ENCODE data around the gene WDR93. TPM values are rescaled to one million over a fixed set of nuclear protein-coding genes. Genes with fewer than 3 reads are reported as not detected.

WDR93 gene
- total RNA-seq, 1 experiment from 2014 or later: 0.16 TPM

DNA sequence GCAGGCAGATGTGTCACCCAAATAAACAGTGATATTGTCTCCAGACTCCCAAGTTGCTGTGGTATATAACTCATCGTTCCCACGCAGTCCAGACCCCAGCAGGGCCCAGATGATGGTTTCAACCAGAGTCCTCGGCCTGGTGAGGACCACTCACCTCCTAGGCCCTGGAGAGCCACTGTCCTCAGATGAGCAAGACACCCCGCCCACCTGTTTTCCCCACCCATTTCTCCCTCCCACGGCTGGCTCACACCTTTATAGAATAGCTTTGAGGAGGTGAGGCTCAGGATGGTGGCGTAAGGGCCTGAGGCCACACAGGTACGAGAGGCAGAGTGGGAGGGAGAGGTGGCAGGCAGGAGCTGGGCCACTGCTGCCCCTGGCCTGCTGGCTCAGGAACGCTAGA, 53.0 kb downstream of the WDR93 start:
- Histone ChIP-seq H3K36me3 (ENCODE audit: control insufficient read depth, insufficient read depth, low read length) (no peaks in the 10 kb centered on the region), H3K9me3 (no peaks in the 10 kb centered on the region), H3K4me1 (no peaks in the 10 kb centered on the region), H3K4me3 (ENCODE audit: low read depth, low read length) (no peak overlapping the region), H3K27me3 (replicated peaks; ENCODE audit: control insufficient read depth, insufficient read depth, low read length) (no peaks in the 10 kb centered on the region)
- peaks cover 3% of the 10 kb centered on the region for H3K27me3 Mint-ChIP-seq (ENCODE audit: insufficient read depth, unreplicated experiment)
- no peaks in the 10 kb centered on the region for H3K36me3 Mint-ChIP-seq (ENCODE audit: insufficient read depth, unreplicated experiment)
- H3K27ac Mint-ChIP-seq (ENCODE audit: unreplicated experiment): no peak overlapping the region
- DNase-seq: no peak
- intact Hi-C loops (cut with micrococcal nuclease; ENCODE audit: unreplicated experiment): loop anchor here (5.0 kb wide), 1 partner anchor 344 kb away; no protein-coding TSS in a partner anchor
- TF ChIP-seq, protein P1, sequence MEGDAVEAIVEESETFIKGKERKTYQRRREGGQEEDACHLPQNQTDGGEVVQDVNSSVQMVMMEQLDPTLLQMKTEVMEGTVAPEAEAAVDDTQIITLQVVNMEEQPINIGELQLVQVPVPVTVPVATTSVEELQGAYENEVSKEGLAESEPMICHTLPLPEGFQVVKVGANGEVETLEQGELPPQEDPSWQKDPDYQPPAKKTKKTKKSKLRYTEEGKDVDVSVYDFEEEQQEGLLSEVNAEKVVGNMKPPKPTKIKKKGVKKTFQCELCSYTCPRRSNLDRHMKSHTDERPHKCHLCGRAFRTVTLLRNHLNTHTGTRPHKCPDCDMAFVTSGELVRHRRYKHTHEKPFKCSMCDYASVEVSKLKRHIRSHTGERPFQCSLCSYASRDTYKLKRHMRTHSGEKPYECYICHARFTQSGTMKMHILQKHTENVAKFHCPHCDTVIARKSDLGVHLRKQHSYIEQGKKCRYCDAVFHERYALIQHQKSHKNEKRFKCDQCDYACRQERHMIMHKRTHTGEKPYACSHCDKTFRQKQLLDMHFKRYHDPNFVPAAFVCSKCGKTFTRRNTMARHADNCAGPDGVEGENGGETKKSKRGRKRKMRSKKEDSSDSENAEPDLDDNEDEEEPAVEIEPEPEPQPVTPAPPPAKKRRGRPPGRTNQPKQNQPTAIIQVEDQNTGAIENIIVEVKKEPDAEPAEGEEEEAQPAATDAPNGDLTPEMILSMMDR (IDR thresholded peaks at IDR 0.05; ENCODE audit: insufficient read depth in 1 of 2, low read depth in 1 of 2, low read length in 1 of 2, severe bottlenecking in 1 of 2, unreplicated experiment in 1 of 2): no peak
- H3K4me3 Mint-ChIP-seq (ENCODE audit: unreplicated experiment): no peak overlapping the region
- no peaks in the 10 kb centered on the region for H3K4me1 Mint-ChIP-seq (ENCODE audit: low read depth, unreplicated experiment)
- ChIA-PET CTCF (no interaction called here), POLR2A (no interaction called here)
- BruUV-seq (replicated peaks): no TSS peak
- no peaks in the 10 kb centered on the region for H3K9me3 Mint-ChIP-seq (ENCODE audit: unreplicated experiment)

DNA sequence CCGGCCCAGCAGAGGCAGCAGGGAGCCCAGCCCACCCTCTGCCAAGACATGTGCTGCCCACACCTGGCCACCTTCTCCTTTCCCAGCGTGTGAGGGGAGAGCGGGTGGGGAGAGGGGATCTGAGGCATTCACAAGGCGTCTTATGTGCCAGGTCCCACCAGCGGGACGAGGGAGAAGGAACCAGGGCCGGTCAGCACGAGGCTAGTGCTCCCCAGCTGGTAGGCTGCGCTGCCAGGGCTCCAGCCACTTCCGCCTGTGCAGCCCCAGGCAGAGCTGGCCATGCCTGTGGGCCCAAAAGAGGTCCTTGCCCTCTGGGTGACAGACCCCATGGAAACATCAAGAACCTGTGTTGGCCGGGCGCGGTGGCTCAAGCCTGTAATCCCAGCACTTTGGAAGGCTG, 54.5 kb downstream of the WDR93 start:
- Mint-ChIP-seq H3K27ac (ENCODE audit: unreplicated experiment) (no peak overlapping the region), H3K4me3 (ENCODE audit: unreplicated experiment) (no peak overlapping the region), H3K36me3 (ENCODE audit: insufficient read depth, unreplicated experiment) (no peaks in the 10 kb centered on the region), H3K9me3 (ENCODE audit: unreplicated experiment) (no peaks in the 10 kb centered on the region), H3K4me1 (ENCODE audit: low read depth, unreplicated experiment) (no peaks in the 10 kb centered on the region), H3K27me3 (ENCODE audit: insufficient read depth, unreplicated experiment) (peaks cover 3% of the 10 kb centered on the region)
- H3K36me3 ChIP-seq (ENCODE audit: control insufficient read depth, insufficient read depth, low read length): no peaks in the 10 kb centered on the region
- no peaks in the 10 kb centered on the region for H3K9me3 ChIP-seq
- DNase-seq: no peak
- intact Hi-C loops (cut with micrococcal nuclease; ENCODE audit: unreplicated experiment): no loop called here
- no TSS peak for BruUV-seq (replicated peaks)
- H3K27me3 ChIP-seq (replicated peaks; ENCODE audit: control insufficient read depth, insufficient read depth, low read length): no peaks in the 10 kb centered on the region
- H3K4me1 ChIP-seq: no peaks in the 10 kb centered on the region; the same call in 1 of the 2 replicates
- POLR2A ChIA-PET: no interaction called here
- no peak overlapping the region for H3K4me3 ChIP-seq (ENCODE audit: low read depth, low read length)
- CTCF ChIA-PET: no interaction called here
- TF ChIP-seq, protein P1 (IDR thresholded peaks at IDR 0.05; ENCODE audit: insufficient read depth in 1 of 2, low read depth in 1 of 2, low read length in 1 of 2, severe bottlenecking in 1 of 2, unreplicated experiment in 1 of 2): no peak

DNA sequence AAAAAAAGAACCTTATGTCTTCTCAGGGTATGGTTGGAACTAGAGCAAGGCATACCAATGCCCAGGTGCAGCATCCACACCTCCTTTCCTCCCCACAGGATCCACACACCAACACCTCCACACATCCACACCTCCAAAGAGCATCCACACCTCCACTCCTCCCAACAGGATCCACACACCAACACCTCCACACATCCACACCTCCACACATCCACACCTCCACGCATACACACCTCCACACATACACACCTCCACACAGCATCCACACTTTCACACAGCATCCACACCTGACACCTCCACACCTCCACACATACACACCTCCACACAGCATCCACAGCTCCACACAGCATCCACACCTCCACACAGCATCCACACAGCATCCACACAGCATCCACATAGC, 55.2 kb downstream of the WDR93 start:
- no peaks in the 10 kb centered on the region for H3K36me3 ChIP-seq (ENCODE audit: control insufficient read depth, insufficient read depth, low read length)
- H3K27me3 Mint-ChIP-seq (ENCODE audit: insufficient read depth, unreplicated experiment): peaks cover 3% of the 10 kb centered on the region
- H3K36me3 Mint-ChIP-seq (ENCODE audit: insufficient read depth, unreplicated experiment): no peaks in the 10 kb centered on the region
- H3K4me3 Mint-ChIP-seq (ENCODE audit: unreplicated experiment): no peak overlapping the region
- H3K4me1 Mint-ChIP-seq (ENCODE audit: low read depth, unreplicated experiment): no peaks in the 10 kb centered on the region
- H3K9me3 Mint-ChIP-seq (ENCODE audit: unreplicated experiment): no peaks in the 10 kb centered on the region
- no peak overlapping the region for H3K4me3 ChIP-seq (ENCODE audit: low read depth, low read length)
- intact Hi-C loops (cut with micrococcal nuclease; ENCODE audit: unreplicated experiment): no loop called here
- no peak for DNase-seq
- CTCF ChIA-PET: no interaction called here
- BruUV-seq (replicated peaks): no TSS peak
- no peaks in the 10 kb centered on the region; the same call in 1 of the 2 replicates for H3K4me1 ChIP-seq
- TF ChIP-seq, protein P1 (IDR thresholded peaks at IDR 0.05; ENCODE audit: insufficient read depth in 1 of 2, low read depth in 1 of 2, low read length in 1 of 2, severe bottlenecking in 1 of 2, unreplicated experiment in 1 of 2): no peak
- POLR2A ChIA-PET: no interaction called here
- no peaks in the 10 kb centered on the region for H3K27me3 ChIP-seq (replicated peaks; ENCODE audit: control insufficient read depth, insufficient read depth, low read length)
- H3K9me3 ChIP-seq: no peaks in the 10 kb centered on the region
- no peak overlapping the region for H3K27ac Mint-ChIP-seq (ENCODE audit: unreplicated experiment)

Data from Caco-2 (cell line).